Measurements from ENCODE around the gene C11orf91.
"Not testable (repeated sequence)": the region's sequence is repeated elsewhere in the genome, so short reads cannot be mapped to it uniquely, and the experiment has no call there.

C11orf91 gene

GRCh38 chr11:33721426-33721825 lies 20.8 kb upstream of the C11orf91 start:
- no peak for DNase-seq

DNA sequence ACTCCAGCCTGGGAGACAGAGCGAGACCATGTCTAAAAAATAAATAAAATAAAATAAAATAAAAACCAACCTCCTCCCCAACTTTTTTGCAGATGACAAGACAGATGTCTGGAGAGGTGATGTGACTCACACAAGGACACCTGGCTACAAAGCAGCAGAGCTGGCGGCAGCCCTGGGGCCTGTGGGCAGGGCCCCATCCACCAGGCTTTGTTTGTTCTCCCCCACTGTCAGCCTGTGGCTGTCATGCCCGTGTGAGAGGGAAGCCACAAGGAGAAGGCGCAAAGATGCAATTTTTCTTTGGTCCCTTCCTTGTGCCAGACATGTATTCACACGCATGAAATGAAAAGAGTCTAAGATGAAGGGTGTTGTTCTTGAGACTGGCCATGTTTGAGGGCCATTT lies 19.0 kb upstream of the C11orf91 start:
- DNase-seq: no peak

DNA sequence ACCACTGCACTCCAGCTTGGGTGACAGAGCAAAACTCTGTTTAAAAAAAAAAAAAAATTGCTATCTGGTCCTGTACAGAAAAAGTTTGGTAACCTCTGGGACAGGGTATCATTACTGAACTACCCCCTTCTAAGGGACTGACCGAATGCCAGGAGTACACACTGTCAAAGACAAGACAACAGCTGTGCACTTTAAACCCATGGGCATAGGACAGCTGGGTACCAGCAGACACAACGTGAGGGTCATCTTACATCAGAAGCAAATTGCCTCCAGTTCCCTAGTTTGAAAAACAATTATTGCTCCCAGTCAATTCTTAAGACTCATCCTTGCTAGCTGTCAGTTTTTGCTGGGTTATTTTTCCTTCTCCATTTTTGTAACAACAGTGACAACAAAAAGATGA lies 17.8 kb upstream of the C11orf91 start:
- DNase-seq: no peak

DNA sequence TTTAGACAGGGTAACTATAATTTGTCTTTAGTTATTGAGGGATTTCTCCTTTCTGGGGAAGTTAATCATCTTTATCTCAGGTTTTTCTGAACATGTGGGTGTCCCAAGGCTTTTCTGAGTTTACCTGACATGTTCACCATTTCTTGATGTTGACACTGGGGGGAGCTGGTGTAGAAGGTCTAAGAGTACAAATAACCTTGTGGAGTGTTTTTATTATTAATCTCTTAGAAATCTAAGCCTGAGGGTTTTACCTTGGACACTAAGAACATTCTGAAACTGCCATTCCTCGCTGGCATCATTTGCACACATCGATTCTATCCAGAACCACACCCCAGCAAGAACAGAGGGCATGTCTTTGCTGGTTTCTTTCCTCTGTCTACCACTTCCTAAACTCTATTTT lies 15.6 kb upstream of the C11orf91 start:
- no peak for DNase-seq

DNA sequence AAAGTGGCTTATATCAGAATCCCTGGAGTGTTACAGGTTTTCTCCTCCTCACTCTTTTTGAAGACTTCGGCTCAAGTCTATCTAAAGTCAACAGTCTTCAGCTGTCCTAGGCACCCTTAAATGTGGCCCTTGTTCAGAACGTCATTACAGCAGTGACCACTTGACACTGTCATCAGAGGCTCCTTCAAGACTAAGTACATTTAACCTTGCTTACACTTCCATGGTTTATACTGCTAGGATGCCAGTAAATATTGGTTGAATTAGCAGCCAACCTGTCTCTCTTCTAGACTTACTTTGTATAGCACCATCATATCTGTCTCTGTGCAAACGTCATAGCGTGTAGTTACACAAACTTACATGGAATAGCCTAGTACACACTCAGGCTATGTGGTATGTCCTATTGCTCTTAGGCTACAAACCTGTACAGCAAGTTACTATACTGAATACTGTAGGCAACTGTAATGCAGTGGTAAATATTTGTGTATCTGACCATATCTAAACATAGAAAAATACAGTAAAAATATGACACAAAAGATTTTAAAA lies 13.3 kb upstream of the C11orf91 start:
- no peak for DNase-seq

DNA sequence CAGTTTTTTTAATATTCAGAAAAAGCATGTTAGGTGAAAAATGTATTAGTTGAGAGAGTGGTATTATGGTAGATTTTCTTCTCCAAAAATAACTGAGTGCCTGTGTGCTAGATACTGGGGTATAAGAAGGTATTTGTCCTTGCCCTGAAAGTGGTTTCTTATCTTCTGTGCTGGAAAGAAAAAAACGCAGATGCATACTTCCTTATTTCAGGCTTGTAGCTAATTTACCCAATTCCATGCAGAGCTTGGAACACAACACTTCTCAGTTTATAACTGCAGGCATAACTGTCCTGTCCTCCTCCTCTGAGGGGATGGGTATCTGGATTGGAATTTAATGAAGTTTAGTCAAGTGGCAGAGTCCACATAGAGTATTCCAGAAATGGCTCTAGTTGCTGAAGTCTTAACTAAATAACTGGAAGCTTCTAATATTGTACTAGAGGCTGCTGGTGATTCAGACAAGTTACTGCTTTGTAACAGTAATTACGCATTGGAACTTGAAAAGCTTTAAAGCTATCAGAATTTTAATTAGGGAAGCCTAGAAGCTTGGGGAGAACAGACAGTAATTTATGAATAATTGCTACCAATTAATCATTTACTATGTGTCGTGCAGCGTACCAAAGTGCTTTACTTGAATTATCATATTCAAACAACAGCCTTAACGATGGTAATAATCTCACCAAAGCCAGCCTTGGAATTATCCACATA lies 12.7 kb upstream of the C11orf91 start:
- no peak for DNase-seq

GRCh38 chr11:33712436-33712835 lies 11.8 kb upstream of the C11orf91 start:
- DNase-seq: no peak

DNA sequence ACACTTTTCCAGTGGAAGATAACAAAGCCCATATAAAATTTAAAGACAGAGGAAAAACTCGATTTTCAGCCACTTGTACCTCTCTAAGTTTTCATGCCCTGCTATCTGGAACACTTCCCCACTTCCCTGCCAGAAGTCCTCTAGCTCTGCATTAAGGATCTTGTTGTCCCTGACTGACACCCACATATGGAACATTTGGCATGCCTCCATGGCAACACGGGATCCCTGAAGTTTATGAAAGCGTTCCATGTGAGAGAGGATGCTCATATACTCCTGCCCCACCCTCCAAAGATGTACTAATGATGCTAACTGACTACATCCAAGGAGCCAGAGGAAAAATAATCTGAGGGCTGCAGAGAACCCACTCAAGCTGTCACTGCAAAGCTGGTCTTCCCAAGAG lies 8.8 kb upstream of the C11orf91 start:
- DNase-seq: no peak

- DNase-seq: no peak
Measured at GRCh38 chr11:33708985-33709384, 8.4 kb upstream of the C11orf91 start.

DNA sequence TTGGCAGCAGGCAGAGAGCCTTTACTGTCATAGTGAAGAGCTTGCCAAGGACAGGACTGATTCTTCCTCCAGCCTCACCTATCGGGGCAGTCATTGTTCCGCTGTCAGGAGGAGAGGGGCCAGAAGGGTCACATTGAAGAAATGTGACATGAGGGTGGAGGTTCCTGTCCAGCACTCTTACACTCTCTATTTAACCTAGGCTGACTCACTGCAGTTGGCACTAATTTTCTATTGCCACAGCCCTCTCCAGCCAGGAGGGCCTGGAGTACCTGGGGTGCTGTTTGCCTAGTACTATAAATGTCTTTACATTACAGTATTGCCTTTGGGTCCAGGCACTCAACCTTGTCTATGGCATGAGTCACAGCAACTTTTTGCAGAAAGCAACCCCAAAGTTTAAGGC lies 7.2 kb upstream of the C11orf91 start:
- DNase-seq: not testable (repeated sequence)

DNA sequence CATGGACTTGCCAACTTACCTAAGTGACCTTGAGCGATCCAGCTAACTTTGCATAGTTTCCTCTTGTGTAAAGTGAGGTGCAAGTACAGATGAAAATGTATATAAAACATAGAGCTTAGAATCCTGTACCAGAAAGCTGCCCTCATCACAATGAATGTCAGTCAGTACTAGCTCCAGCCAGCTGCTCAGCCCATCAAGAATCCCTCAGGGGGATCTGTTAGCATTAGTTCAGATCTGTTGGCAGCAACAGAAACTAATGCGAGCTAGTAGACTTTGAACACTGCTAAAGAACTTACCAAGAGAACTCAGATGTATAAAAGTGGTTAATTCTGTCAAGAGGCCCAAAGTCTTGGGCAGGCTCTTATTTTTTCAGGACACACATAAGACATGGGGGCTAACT lies 6.3 kb upstream of the C11orf91 start:
- DNase-seq: no peak

GRCh38 chr11:33706546-33706945 lies 5.9 kb upstream of the C11orf91 start:
- DNase-seq: no peak

- no peak for DNase-seq
Measured at GRCh38 chr11:33704240-33705002, 3.8 kb upstream of the C11orf91 start.

DNA sequence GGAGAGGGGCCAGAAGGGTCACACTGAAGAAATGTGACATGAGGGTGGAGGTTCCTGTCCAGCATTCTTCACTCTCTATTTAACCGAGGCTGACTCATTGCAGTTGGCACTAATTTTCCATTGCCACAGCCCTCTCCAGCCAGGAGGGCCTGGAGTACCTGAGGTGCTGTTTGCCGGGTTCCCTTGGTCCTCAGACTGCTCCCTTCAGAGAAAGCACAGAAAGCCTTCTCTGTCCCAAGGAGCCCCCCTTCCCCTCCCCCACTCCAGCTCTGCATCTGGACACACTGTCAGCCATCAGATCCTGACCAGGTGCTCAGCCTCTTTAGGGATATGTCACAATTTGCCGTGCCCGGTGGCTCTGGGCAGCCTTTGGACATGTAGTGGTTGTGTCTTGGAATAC lies 3.2 kb upstream of the C11orf91 start:
- DNase-seq: no peak

DNA sequence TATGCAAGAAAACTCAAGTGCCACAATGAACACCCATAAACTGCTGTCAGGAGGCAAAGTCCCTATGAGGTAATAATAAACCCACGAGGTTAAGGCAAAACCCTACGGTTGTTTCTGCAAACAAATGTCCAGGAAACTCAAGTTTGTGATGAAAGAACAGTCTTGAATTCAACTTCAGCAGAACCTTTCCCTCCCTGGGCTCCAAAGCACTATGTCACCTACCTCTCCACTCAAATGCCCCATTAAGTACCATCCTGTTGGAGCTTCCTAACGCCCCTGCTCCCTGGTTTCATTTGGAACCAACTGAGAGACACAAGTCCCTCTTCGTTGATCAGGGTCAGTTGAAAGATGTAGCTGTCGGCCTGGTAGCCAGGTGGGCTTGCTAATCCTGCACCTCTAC lies 2.6 kb upstream of the C11orf91 start:
- DNase-seq: no peak

DNA sequence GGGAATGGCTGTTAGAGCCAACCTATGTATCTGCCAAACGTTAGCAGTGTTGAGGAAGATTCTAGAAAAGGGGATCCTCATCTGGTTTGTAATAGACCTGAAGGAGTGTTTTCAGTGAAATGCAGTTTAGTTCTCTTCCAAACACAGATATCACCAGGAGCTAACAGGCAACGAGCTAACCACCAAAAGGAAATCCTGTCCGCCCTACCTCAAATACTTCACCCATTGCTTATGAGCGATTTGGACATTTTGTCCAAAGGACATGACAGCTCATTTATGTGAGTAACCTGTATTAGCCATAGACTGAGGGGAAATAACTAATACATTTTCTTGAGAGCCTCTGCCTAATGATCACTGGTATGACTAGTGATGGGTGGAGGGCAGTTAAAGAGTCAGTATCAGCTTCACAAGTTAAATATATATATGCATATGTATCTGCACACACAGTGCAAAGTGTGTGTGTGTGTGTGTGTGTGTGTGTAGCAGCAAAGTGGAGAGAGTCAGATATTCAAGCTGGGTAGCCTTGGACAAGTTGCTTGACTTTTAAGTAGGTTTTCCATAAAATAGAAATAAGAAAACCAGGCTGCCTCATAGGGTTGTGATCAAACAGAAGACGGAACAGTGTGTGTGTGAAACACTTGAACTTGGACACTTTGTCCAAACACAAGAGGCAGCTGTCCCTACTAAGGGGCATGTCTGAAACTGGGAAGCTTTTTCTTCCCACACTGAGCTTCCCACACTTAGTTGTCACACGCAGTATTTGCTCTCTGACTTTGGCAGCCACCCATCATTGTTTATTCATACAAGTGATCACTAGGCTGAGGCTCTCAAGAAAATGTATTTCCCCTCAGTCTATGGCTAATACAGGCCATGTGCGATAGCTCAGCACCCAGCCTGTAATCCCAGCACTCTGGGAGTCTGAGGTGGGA lies 940 bp upstream of the C11orf91 start:
- no peak for DNase-seq

DNA sequence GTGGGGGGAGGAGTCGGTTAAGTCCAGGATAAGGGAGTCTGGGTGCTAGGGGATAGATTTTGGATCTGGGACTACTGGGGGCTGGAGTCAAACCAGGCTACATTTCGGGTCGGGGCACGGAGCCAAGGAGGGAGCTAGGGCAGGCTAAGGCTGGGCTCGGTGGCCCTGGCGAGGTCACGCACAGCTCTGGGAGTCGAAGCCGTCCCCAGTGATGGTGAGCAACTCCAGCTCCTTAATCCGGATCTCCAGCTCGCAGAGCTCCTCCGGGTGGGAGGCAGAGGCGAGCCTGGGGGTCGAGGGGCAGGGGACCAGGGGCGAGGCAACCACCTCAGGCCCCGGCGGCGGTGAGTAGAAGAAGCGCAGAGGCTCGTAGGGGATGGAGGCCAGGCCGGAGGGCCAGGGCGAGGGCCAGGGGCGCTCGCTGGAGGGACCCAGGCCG lies 544 bp downstream of the C11orf91 start:
- no peak for DNase-seq

DNA sequence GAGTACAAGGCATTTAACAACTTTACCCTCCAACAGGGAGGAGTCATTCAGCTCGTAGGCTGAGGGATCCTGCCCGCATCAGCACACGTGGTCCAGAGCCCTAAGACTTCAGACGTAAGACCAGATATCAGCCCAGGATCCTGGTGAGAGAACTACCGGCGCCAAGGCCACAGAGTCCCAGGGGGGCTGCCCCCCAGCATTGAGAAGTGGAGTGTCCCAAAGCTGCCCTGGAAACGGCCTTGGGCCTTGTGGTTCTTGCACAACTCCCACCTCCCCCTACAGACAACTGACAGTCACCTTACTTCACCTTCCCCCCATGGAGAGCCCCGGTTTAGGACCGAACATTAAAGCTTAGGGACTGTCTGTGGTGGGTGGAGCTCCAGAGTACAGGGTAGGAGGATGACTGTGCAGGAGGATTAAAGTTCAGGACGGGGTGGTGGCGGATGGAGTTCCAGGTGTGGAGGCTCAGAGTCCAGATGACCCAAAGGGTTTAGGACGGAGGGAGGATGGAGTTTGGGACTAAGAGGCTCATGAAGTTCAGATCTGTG lies 1.0 kb downstream of the C11orf91 start:
- no peak for DNase-seq

DNA sequence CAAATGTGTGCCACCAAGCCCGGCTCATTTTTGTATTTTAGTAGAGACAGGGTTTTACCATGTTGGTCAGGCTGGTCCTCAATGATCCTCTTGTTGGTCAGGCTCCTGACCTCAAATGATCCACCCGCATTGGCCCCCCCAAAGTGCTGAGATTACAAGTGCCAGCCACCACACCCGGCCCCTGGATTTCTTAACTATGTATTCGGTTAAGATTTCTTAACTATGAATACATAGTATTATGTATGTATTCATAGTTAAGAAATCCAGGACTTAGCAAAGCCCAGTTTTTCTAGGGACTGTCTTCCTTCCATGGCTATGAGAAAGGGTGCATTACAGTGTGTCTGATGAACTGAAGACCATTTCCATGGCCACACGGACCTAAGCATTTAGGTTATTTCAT lies 1.7 kb downstream of the C11orf91 start:
- DNase-seq: no peak

GRCh38 chr11:33697997-33698396 lies 2.6 kb downstream of the C11orf91 start:
- DNase-seq: no peak

DNA sequence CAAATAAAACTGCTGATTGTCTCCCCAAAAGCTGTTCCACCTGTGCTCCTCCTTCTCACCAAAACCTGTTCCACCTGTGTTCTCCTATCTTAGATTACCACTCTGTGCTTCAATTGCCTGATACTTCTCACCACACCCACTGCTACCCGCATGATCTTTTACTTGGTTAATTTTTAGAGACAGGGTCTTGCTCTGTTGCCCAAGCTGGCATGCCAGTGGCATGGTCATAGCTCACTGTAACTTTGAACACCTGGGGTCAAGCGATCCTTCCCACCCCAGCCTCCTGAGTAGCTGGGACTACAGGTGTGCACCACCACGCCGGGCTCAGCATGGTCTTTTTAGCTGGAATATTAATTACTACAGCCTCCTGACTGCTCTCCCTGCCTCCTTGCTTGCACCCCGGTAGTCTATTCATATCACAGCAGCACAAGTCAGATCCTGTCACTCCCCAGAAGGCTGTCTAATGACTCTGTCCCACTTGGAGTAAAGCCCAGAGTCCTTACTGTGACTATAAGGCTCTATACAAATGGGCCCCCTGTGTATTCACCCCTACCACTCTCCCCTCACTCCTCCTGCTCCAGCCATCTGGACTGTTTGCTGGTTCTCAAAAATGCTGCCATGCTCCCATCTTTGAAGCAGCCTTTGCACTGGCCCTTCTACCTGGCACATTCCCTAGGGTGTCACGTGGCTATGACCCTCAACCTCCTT lies 3.5 kb downstream of the C11orf91 start:
- DNase-seq: no peak

GRCh38 chr11:33696411-33696810 lies 4.2 kb downstream of the C11orf91 start:
- DNase-seq: no peak

All from stimulated activated CD4-positive, alpha-beta T cell treated with anti-CD3 and anti-CD28 coated beads, Interleukin-4, amount 100 ng/mL, for 4 hours (primary cell).